ENCODE results near the gene HIVEP3.

DNA sequence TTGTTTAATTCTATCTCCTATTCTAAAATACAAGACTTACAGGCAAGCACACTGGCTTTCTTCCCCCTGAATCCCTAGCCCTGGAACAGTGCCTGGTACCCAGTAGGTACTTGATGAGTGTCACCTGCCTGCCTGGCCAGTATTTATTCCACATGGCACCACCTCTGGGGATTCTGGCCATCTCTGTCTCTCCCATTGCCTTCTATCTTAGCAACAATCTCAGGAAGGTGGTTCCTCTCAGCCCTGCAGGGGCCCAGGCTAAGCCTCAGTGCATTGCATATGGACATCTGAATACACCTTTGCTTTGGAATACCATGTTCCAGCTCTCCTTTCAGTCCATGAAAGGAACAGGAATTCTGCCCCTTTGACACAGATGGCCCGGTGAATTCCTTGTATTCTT, 81.0 kb downstream of the HIVEP3 start:
- TF ChIP-seq, protein P1, sequence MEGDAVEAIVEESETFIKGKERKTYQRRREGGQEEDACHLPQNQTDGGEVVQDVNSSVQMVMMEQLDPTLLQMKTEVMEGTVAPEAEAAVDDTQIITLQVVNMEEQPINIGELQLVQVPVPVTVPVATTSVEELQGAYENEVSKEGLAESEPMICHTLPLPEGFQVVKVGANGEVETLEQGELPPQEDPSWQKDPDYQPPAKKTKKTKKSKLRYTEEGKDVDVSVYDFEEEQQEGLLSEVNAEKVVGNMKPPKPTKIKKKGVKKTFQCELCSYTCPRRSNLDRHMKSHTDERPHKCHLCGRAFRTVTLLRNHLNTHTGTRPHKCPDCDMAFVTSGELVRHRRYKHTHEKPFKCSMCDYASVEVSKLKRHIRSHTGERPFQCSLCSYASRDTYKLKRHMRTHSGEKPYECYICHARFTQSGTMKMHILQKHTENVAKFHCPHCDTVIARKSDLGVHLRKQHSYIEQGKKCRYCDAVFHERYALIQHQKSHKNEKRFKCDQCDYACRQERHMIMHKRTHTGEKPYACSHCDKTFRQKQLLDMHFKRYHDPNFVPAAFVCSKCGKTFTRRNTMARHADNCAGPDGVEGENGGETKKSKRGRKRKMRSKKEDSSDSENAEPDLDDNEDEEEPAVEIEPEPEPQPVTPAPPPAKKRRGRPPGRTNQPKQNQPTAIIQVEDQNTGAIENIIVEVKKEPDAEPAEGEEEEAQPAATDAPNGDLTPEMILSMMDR (IDR thresholded peaks at IDR 0.05; ENCODE audit: borderline replicate concordance, extremely low read depth, low read length, poor library complexity, severe bottlenecking): no peak
- TF ChIP-seq EZH2 (IDR thresholded peaks at IDR 0.05; ENCODE audit: borderline replicate concordance, low read depth, low read length, severe bottlenecking): no peak

Data from DND-41 (cell line).